ENCODE measurements around the gene TMEM259. TPM values are rescaled to one million over a fixed set of nuclear protein-coding genes. Genes with fewer than 3 reads are reported as not detected.
A peak's percentile ranks its signal among the peaks of the same experiment; 100 is the strongest.

Gene TMEM259
- total RNA-seq (2021) = 169 and 171 TPM in 2 replicates
- long read RNA-seq, transcript TMEM259-208 (1 exons, 1,637 nt) = major isoform, 8 of 41 reads
- long read RNA-seq, partial matches to known transcripts = 21 of 41 reads
- long read RNA-seq, other reads (novel, unspliced or antisense) = 9 of 41 reads

DNA sequence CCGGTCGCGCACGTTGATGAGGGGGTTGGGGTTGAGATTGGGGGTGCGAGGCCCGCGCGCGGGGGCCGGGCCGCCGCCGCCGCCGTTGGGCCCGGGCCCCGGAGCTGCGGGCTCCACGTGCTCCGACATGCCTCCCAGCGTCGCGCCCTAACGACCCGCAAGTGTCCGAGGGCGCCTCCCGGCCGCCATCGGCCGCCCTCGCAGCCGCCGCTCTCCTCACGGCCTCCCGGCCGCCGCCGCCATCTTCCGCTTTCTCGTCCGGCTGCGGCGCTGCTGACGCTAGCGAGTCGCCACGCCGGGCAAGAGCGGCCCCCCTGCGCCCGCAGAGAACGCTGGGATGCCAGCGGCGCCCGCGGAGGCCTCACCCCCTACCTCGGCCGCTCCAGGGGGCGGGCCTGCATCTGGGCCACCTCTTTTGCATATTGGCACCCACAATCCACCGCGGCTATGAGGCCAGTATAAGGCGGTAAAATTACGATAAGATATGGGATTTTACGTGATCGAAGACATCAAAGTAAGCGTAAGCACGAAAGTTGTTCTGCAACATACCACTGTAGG, at the start of gene TMEM259:
Gene TMEM259, minus strand, starts transcription at position 256 of the 558 bp plus-strand sequence. Its CDS starts 127 bp downstream, at position 129.
- Mint-ChIP-seq H3K4me1 (peaks cover 18 to 37% of the 10 kb centered on the region in 2 experiments), H3K9me3 (no peaks in the 10 kb centered on the region; a peak in 1 of 5 replicates), H3K27ac (peak within 1 kb of the TSS; percentile 99 to 100 (median 99)), H3K27me3 (ENCODE audit: low read depth) (no peaks in the 10 kb centered on the region; the same call in 1 of the 2 replicates), H3K36me3 (ENCODE audit: insufficient read depth in 1 of 3, low read depth in 3 of 3) (peaks cover 0 to 6% (median 0%) of the 10 kb centered on the region in 3 experiments; a peak in 3 of 7 replicates), H3K4me3 (peak within 1 kb of the TSS; percentile 89 to 91)
- no peaks in the 10 kb centered on the region for H3K27me3 ChIP-seq (ENCODE audit: insufficient read depth, low read length)
- no peak within 1 kb of the TSS for H2BK12ac ChIP-seq (ENCODE audit: insufficient read length, low read depth, low read length)
- no peak within 1 kb of the TSS for H2AFZ ChIP-seq (ENCODE audit: low read length)
- no CpG with 5 or more reads among the region's 68 CpGs for WGBS (ENCODE audit: extremely low coverage, insufficient read length, low lambda C conversion rate)
- peak; percentile 93 for DNase-seq
- H2BK120ac ChIP-seq (ENCODE audit: low read depth, low read length, poor library complexity, severe bottlenecking) = no peak within 1 kb of the TSS
- H2BK15ac ChIP-seq (ENCODE audit: low read depth, low read length) = no peak within 1 kb of the TSS; the same call in 1 of the 2 replicates
- TF ChIP-seq, protein P1, sequence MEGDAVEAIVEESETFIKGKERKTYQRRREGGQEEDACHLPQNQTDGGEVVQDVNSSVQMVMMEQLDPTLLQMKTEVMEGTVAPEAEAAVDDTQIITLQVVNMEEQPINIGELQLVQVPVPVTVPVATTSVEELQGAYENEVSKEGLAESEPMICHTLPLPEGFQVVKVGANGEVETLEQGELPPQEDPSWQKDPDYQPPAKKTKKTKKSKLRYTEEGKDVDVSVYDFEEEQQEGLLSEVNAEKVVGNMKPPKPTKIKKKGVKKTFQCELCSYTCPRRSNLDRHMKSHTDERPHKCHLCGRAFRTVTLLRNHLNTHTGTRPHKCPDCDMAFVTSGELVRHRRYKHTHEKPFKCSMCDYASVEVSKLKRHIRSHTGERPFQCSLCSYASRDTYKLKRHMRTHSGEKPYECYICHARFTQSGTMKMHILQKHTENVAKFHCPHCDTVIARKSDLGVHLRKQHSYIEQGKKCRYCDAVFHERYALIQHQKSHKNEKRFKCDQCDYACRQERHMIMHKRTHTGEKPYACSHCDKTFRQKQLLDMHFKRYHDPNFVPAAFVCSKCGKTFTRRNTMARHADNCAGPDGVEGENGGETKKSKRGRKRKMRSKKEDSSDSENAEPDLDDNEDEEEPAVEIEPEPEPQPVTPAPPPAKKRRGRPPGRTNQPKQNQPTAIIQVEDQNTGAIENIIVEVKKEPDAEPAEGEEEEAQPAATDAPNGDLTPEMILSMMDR (conservative IDR thresholded peaks at IDR 0.05) = no peak
- peaks cover 5% of the 10 kb centered on the region for H3K79me1 ChIP-seq (ENCODE audit: insufficient read depth, low read depth, low read length, poor library complexity, severe bottlenecking)
- peak within 1 kb of the TSS; percentile 88 for H3K14ac ChIP-seq (ENCODE audit: insufficient read depth, low read length)
- no peaks in the 10 kb centered on the region for H4K20me1 ChIP-seq (ENCODE audit: control insufficient read depth, insufficient read depth, insufficient read length)
- H3K18ac ChIP-seq (ENCODE audit: insufficient read length, low read depth, low read length) = peak within 1 kb of the TSS; percentile 97
- H3K79me2 ChIP-seq (ENCODE audit: insufficient read depth, low read length) = peaks cover 37% of the 10 kb centered on the region; the same call in 1 of the 2 replicates
- H3K56ac ChIP-seq (ENCODE audit: insufficient read length, low read depth, low read length) = peak within 1 kb of the TSS; percentile 8
- H3T11ph ChIP-seq (ENCODE audit: low read length) = no peak within 1 kb of the TSS
- peak within 1 kb of the TSS; percentile 84 for H3K9ac ChIP-seq (ENCODE audit: extremely low read depth, insufficient read length, low read length)
- H4K91ac ChIP-seq (ENCODE audit: insufficient read length, low read depth, low read length) = no peak within 1 kb of the TSS
- peak within 1 kb of the TSS; percentile 64 for H3K4me2 ChIP-seq (ENCODE audit: insufficient read depth, insufficient read length, low read length)
- no peak within 1 kb of the TSS for H2AK5ac ChIP-seq (ENCODE audit: insufficient read length, low read length)
- H3K4ac ChIP-seq (ENCODE audit: low read depth, low read length) = no peak within 1 kb of the TSS
- no peak within 1 kb of the TSS for H4K8ac ChIP-seq (replicated peaks; ENCODE audit: insufficient read length, low read depth, low read length)
- no peak within 1 kb of the TSS for H2BK20ac ChIP-seq (ENCODE audit: low read depth, low read length, poor library complexity, severe bottlenecking)
- H3K23ac ChIP-seq (ENCODE audit: insufficient read length, low read depth, low read length) = no peak within 1 kb of the TSS
- peak within 1 kb of the TSS; percentile 100 for H2BK5ac ChIP-seq (ENCODE audit: insufficient read length, low read length)
- H3K4me1 ChIP-seq (ENCODE audit: insufficient read depth, low read length) = no peaks in the 10 kb centered on the region; the same call in 1 of the 2 replicates
- H3K9me3 ChIP-seq (ENCODE audit: control insufficient read depth, low read depth, low read length) = no peaks in the 10 kb centered on the region
- H4K5ac ChIP-seq (ENCODE audit: insufficient read length, low read depth, low read length) = peak within 1 kb of the TSS; percentile 56
- peaks cover 10% of the 10 kb centered on the region for H3K23me2 ChIP-seq (ENCODE audit: insufficient read length, low read depth, low read length, poor library complexity, severe bottlenecking)
- H3K27ac ChIP-seq (ENCODE audit: insufficient read length, low read depth, low read length) = peak within 1 kb of the TSS; percentile 52

Data from H9 (cell line).